Measurements from ENCODE around the gene RDH5. TPM values are rescaled to one million over a fixed set of nuclear protein-coding genes. Genes with fewer than 3 reads are reported as not detected.
A peak's percentile ranks its signal among the peaks of the same experiment; 100 is the strongest.

Gene RDH5
- total RNA-seq, 1 donor from 2014 or later: 5.8 TPM

- DNase-seq (ENCODE audit: low spot score): no peak
Measured at GRCh38 chr12:55712700-55713415, 7.3 kb upstream of the RDH5 start.

GRCh38 chr12:55713721-55714120, 6.5 kb upstream of the RDH5 start:
- no peak for DNase-seq (ENCODE audit: low spot score)

GRCh38 chr12:55715169-55715764, 4.9 kb upstream of the RDH5 start:
- DNase-seq (ENCODE audit: low spot score): no peak

GRCh38 chr12:55715833-55716581, 4.2 kb upstream of the RDH5 start, which contains the start of gene BLOC1S1:
TSS of gene BLOC1S1 (plus strand) at chr12:55716046. CDS start at chr12:55716052, 6 bp downstream.
- DNase-seq (ENCODE audit: low spot score): peak; percentile 95

- DNase-seq (ENCODE audit: low spot score): no peak
Measured at GRCh38 chr12:55716582-55716957, 3.6 kb upstream of the RDH5 start.

GRCh38 chr12:55717011-55718007, 2.9 kb upstream of the RDH5 start:
- no peak for DNase-seq (ENCODE audit: low spot score)

- no peak for DNase-seq (ENCODE audit: low spot score)
Measured at GRCh38 chr12:55718015-55718414, 2.2 kb upstream of the RDH5 start.

- no peak for DNase-seq (ENCODE audit: low spot score)
Measured at GRCh38 chr12:55718624-55719275, 1.4 kb upstream of the RDH5 start.

GRCh38 chr12:55719371-55719770, 822 bp upstream of the RDH5 start:
- no peak for DNase-seq (ENCODE audit: low spot score)

- peak; percentile 78 for DNase-seq (ENCODE audit: low spot score)
Measured at GRCh38 chr12:55720894-55721444, 776 bp downstream of the RDH5 start.

- no peak for DNase-seq (ENCODE audit: low spot score)
Measured at GRCh38 chr12:55721601-55722213, 1.5 kb downstream of the RDH5 start.

GRCh38 chr12:55722948-55723347, 2.8 kb downstream of the RDH5 start:
- DNase-seq (ENCODE audit: low spot score): no peak

- DNase-seq (ENCODE audit: low spot score): no peak
Measured at GRCh38 chr12:55723516-55724225, 3.5 kb downstream of the RDH5 start.

- DNase-seq (ENCODE audit: low spot score): no peak
Measured at GRCh38 chr12:55724226-55724939, 4.2 kb downstream of the RDH5 start.

- no peak for DNase-seq (ENCODE audit: low spot score)
Measured at GRCh38 chr12:55724940-55725309, 4.7 kb downstream of the RDH5 start.

- no peak for DNase-seq (ENCODE audit: low spot score)
Measured at GRCh38 chr12:55725556-55725955, 5.4 kb downstream of the RDH5 start.

GRCh38 chr12:55726971-55727370, 6.8 kb downstream of the RDH5 start:
- no peak for DNase-seq (ENCODE audit: low spot score)

GRCh38 chr12:55727643-55728185, 7.5 kb downstream of the RDH5 start:
- peak; percentile 79 for DNase-seq (ENCODE audit: low spot score)
